SK-N-SH treated with all-trans-retinoic acid at 6 μM for 48 hours (cell line): ENCODE results near the gene CCDC177.

ENCODE experiments used
- ARNTL ChIP-seq: fragments of 450-650 bp; formaldehyde crosslinking; IDR thresholded peaks from 2 replicates; pipeline ENCODE4 v1.5.0; 2020; ENCODE audit warnings: low read depth, mild to moderate bottlenecking, moderate library complexity, borderline replicate concordance
- RARB ChIP-seq: fragments of 250-450 bp; sonication (Bioruptor Pico); IDR thresholded peaks from 2 replicates; pipeline ENCODE4 v1.8.0; 2021; ENCODE audit warnings: mild to moderate bottlenecking, moderate library complexity
- TOX ChIP-seq: fragments of 250-450 bp; sonication (Bioruptor Pico); IDR thresholded peaks from 2 replicates; pipeline ENCODE4 v1.8.0; 2021; ENCODE audit warnings: mild to moderate bottlenecking, moderate library complexity, borderline replicate concordance
- TSHZ2 ChIP-seq: fragments of 250-450 bp; sonication (Bioruptor Pico); IDR thresholded peaks from 2 replicates; pipeline ENCODE4 v1.5.0; 2020; ENCODE audit warnings: mild to moderate bottlenecking, moderate library complexity
- ZFP3 ChIP-seq: fragments of 250-450 bp; sonication (Bioruptor Pico); IDR thresholded peaks from 2 replicates; pipeline ENCODE4 v1.5.0; 2020; ENCODE audit warnings: mild to moderate bottlenecking, moderate library complexity
- ZNF70 ChIP-seq: fragments of 450-650 bp; formaldehyde crosslinking; IDR thresholded peaks from 2 replicates; pipeline ENCODE4 v1.5.0; 2020; ENCODE audit warnings: mild to moderate bottlenecking, moderate library complexity
- TF ChIP-seq, protein P1 (sequence below): fragments of 250-450 bp; sonication (Bioruptor Pico); IDR thresholded peaks from 2 replicates; pipeline ENCODE4 v1.5.1; 2020; ENCODE audit warnings: low read depth, mild to moderate bottlenecking, moderate library complexity
- TF ChIP-seq, protein P2 (sequence below): fragments of 250-450 bp; sonication (Bioruptor Pico); IDR thresholded peaks from 2 replicates; pipeline ENCODE4 v1.8.0; 2020; ENCODE audit warnings: mild to moderate bottlenecking, moderate library complexity, borderline replicate concordance

- TF ChIP-seq ZFP3 (CRISPR knock-in tag), result no peak
- no peak for TF ChIP-seq RARB (CRISPR knock-in tag)
- TF ChIP-seq, protein P1, sequence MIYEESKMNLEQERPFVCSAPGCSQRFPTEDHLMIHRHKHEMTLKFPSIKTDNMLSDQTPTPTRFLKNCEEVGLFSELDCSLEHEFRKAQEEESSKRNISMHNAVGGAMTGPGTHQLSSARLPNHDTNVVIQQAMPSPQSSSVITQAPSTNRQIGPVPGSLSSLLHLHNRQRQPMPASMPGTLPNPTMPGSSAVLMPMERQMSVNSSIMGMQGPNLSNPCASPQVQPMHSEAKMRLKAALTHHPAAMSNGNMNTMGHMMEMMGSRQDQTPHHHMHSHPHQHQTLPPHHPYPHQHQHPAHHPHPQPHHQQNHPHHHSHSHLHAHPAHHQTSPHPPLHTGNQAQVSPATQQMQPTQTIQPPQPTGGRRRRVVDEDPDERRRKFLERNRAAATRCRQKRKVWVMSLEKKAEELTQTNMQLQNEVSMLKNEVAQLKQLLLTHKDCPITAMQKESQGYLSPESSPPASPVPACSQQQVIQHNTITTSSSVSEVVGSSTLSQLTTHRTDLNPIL (CRISPR knock-in tag), result no peak
- no peak for TF ChIP-seq TSHZ2 (CRISPR knock-in tag)
- TF ChIP-seq, protein P2, sequence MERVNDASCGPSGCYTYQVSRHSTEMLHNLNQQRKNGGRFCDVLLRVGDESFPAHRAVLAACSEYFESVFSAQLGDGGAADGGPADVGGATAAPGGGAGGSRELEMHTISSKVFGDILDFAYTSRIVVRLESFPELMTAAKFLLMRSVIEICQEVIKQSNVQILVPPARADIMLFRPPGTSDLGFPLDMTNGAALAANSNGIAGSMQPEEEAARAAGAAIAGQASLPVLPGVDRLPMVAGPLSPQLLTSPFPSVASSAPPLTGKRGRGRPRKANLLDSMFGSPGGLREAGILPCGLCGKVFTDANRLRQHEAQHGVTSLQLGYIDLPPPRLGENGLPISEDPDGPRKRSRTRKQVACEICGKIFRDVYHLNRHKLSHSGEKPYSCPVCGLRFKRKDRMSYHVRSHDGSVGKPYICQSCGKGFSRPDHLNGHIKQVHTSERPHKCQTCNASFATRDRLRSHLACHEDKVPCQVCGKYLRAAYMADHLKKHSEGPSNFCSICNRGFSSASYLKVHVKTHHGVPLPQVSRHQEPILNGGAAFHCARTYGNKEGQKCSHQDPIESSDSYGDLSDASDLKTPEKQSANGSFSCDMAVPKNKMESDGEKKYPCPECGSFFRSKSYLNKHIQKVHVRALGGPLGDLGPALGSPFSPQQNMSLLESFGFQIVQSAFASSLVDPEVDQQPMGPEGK (CRISPR knock-in tag), result no peak
- TF ChIP-seq ZNF70 (CRISPR knock-in tag), result no peak
- TF ChIP-seq ARNTL (CRISPR knock-in tag), result no peak
- no peak for TF ChIP-seq TOX (CRISPR knock-in tag)
Observed at GRCh38 chr14:69624136-69624535, 49.5 kb upstream of the CCDC177 start.
